Keratinocyte (primary cell): Measurements from ENCODE around the gene RFESD. TPM values are rescaled to one million over a fixed set of nuclear protein-coding genes. Genes with fewer than 3 reads are reported as not detected.

ENCODE experiments used
- DNase-seq: peaks from one replicate; pipeline ENCODE4 v3.0.0-alpha.2; 2011; ENCODE audit warnings: low read depth, missing footprints, low spot score
- FAIRE-seq: peaks from 2 replicates; lab custom pipeline; 2011; peaks lifted over from hg19 to GRCh38; lab: Jason Lieb, UNC
- H2AFZ ChIP-seq: 2 replicates; pipeline ENCODE4 v1.6.0; 2012; ENCODE audit warnings: low read length, control low read depth, inconsistent platforms; ENCODE audit not compliant: control insufficient read depth
- H3K27ac ChIP-seq: 2 replicates; pipeline ENCODE4 v1.5.1; 2011; ENCODE audit warnings: low read length; ENCODE audit not compliant: control insufficient read depth, insufficient read depth
- H3K27me3 ChIP-seq: 3 replicates; pipeline ENCODE4 v1.6.0; 2011; ENCODE audit warnings: low read length; ENCODE audit not compliant: control insufficient read depth, insufficient read depth; ENCODE audit errors: extremely low read depth
- H3K36me3 ChIP-seq, 2 experiments: 2 replicates in 1 of 2; 3 replicates in 1 of 2; pipeline ENCODE4 v1.5.1; 2011; ENCODE audit warnings: low read length in 2 of 2, mild to moderate bottlenecking in 1 of 2; ENCODE audit not compliant: control insufficient read depth in 2 of 2, insufficient read depth in 2 of 2; ENCODE audit errors: extremely low read depth in 1 of 2
- H3K4me1 ChIP-seq: 3 replicates; pipeline ENCODE4 v1.5.1; 2011; ENCODE audit warnings: low read length; ENCODE audit not compliant: control insufficient read depth, insufficient read depth; ENCODE audit errors: extremely low read depth
- H3K4me2 ChIP-seq: 3 replicates; pipeline ENCODE4 v1.6.0; 2011; ENCODE audit warnings: low read depth, low read length; ENCODE audit not compliant: control insufficient read depth, insufficient read depth; ENCODE audit errors: extremely low read depth
- H3K4me3 ChIP-seq, 3 experiments: fragments of 200-600 bp in 1 of 3; sonication (generic) in 1 of 3; 2 replicates in 2 of 3; 3 replicates in 1 of 3; pipeline ENCODE4 v1.5.1; 2011 to 2016; ENCODE audit warnings: low read length in 3 of 3, mild to moderate bottlenecking in 3 of 3, control low read depth in 2 of 3, inconsistent platforms in 1 of 3, low read depth in 1 of 3, mixed read lengths in 1 of 3, mixed run types in 1 of 3, moderate library complexity in 1 of 3; ENCODE audit not compliant: control insufficient read depth in 2 of 3, insufficient read depth in 2 of 3; ENCODE audit errors: extremely low read depth in 1 of 3
- H3K79me2 ChIP-seq: 2 replicates; pipeline ENCODE4 v1.6.0; 2012; ENCODE audit warnings: low read length; ENCODE audit not compliant: control insufficient read depth, insufficient read depth
- H3K9ac ChIP-seq: 3 replicates; pipeline ENCODE4 v1.6.0; 2011; ENCODE audit warnings: low read length; ENCODE audit not compliant: control insufficient read depth, insufficient read depth; ENCODE audit errors: extremely low read depth
- H3K9me1 ChIP-seq: 3 replicates; pipeline ENCODE4 v1.6.0; 2011; ENCODE audit warnings: low read length; ENCODE audit not compliant: control insufficient read depth, insufficient read depth; ENCODE audit errors: extremely low read depth
- H3K9me3 ChIP-seq: 2 replicates; pipeline ENCODE4 v1.5.1; 2012; ENCODE audit warnings: low read depth, low read length; ENCODE audit not compliant: control insufficient read depth
- H4K20me1 ChIP-seq: 3 replicates; pipeline ENCODE4 v1.6.0; 2011; ENCODE audit warnings: low read length; ENCODE audit not compliant: control insufficient read depth, insufficient read depth; ENCODE audit errors: extremely low read depth
- EZH2 ChIP-seq: IDR thresholded peaks from one replicate; pipeline ENCODE4 v1.6.1; 2012; ENCODE audit warnings: inconsistent platforms, mild to moderate bottlenecking, low read length, moderate library complexity
- dilution Hi-C: fragments of 300-500 bp; cut with MboI; formaldehyde crosslinking; loops from one replicate; pipeline ENCODE4 v1.7.0; 2020; ENCODE audit warnings: low sequenced_read_pairs; ENCODE audit not compliant: extremely low pct_ligation_motif_present
- polyA plus RNA-seq, 5 experiments: library from polyadenylated mRNA; depleted of rRNA in 3 of 5; stranded (reverse) in 3 of 5; stranded (forward) in 1 of 5; unstranded in 1 of 5; fragments of >200 nt; gene quantifications; 1 replicate in 1 of 5; 2 replicates in 3 of 5; 3 replicates in 1 of 5; pipeline versions ENCODE4 v1.2.1 to v1.2.3, GENCODE V29; 2011 to 2012; ENCODE audit warnings: missing spikeins in 2 of 5, low read depth in 1 of 5, low replicate concordance in 1 of 5
- TF ChIP-seq, protein P1 (sequence below), 3 experiments: IDR thresholded peaks in 1 of 3; conservative IDR thresholded peaks in 1 of 3; optimal IDR thresholded peaks in 1 of 3; 2 replicates in 2 of 3; 3 replicates in 1 of 3; pipeline versions ENCODE3 to v1.5.1; 2011; ENCODE audit warnings: low read length in 3 of 3, mild to moderate bottlenecking in 3 of 3, moderate library complexity in 2 of 3, control low read depth in 1 of 3, inconsistent platforms in 1 of 3; ENCODE audit not compliant: insufficient read depth in 2 of 3; ENCODE audit errors: extremely low read depth in 1 of 3

The RFESD gene
- polyA plus RNA-seq, 1 donor (not counting 4 experiments of a cell fraction or from before 2014, with no cell fraction given): 3.5 TPM

DNA sequence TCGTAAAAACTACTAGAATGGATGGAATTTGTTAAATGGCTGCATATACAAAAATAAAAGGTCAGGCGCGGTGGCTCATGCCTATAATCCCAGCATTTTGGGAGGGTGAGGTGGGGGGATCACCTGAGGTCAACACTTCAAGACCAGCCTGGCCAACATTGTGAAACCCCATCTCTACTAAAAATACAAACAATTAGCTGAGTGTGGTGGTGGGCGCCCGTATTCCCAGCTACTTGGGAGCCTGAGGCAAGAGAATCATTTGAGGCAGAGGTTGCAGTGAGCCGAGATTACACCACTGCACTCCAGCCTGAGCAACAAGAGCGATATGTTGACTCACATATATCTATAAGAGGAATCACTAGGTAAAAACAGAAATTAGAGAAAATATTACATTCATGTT lies 36.0 kb upstream of the RFESD start:
- Histone ChIP-seq H3K9me3 (no peaks in the 10 kb centered on the region), H3K9ac (no peak overlapping the region), H4K20me1 (no peaks in the 10 kb centered on the region), H3K27ac (no peak overlapping the region), H2AFZ (no peak overlapping the region), H3K9me1 (no peaks in the 10 kb centered on the region), H3K4me2 (no peak overlapping the region), H3K36me3 (no peaks in the 10 kb centered on the region), H3K27me3 (no peaks in the 10 kb centered on the region), H3K4me3 (no peak overlapping the region), H3K4me1 (no peaks in the 10 kb centered on the region), H3K79me2 (no peaks in the 10 kb centered on the region)
- dilution Hi-C loops: no loop called here
- TF ChIP-seq, protein P1, sequence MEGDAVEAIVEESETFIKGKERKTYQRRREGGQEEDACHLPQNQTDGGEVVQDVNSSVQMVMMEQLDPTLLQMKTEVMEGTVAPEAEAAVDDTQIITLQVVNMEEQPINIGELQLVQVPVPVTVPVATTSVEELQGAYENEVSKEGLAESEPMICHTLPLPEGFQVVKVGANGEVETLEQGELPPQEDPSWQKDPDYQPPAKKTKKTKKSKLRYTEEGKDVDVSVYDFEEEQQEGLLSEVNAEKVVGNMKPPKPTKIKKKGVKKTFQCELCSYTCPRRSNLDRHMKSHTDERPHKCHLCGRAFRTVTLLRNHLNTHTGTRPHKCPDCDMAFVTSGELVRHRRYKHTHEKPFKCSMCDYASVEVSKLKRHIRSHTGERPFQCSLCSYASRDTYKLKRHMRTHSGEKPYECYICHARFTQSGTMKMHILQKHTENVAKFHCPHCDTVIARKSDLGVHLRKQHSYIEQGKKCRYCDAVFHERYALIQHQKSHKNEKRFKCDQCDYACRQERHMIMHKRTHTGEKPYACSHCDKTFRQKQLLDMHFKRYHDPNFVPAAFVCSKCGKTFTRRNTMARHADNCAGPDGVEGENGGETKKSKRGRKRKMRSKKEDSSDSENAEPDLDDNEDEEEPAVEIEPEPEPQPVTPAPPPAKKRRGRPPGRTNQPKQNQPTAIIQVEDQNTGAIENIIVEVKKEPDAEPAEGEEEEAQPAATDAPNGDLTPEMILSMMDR (optimal IDR thresholded peaks at IDR 0.05 in 1 of 3, IDR thresholded peaks at IDR 0.05 in 1 of 3, conservative IDR thresholded peaks at IDR 0.05 in 1 of 3; ENCODE audit: extremely low read depth in 1 of 3, insufficient read depth in 2 of 3, low read length in 3 of 3): no peak
- no peak for TF ChIP-seq EZH2
- DNase-seq (no peak), FAIRE-seq (no peak)

DNA sequence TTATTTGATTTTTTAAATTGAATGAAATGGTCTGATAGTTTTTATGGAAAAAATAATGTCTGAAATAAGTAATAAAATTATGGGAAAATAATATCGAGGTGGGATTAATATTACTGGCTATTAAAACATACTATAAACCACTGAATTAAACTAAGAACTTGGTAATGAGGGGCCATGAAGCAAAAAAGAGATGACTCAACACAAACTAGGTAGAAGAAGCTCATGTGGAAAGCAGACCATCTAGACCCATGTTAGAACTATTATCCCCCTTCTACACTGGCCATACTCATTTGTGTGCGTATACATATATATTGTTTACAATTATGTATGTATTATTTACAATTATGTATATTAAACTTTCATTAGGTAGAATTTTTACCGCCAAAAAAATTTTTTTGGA lies 35.2 kb upstream of the RFESD start:
- TF ChIP-seq EZH2: no peak
- TF ChIP-seq, protein P1 (optimal IDR thresholded peaks at IDR 0.05 in 1 of 3, IDR thresholded peaks at IDR 0.05 in 1 of 3, conservative IDR thresholded peaks at IDR 0.05 in 1 of 3; ENCODE audit: extremely low read depth in 1 of 3, insufficient read depth in 2 of 3, low read length in 3 of 3): no peak
- Histone ChIP-seq H3K27ac (no peak overlapping the region), H3K36me3 (no peaks in the 10 kb centered on the region), H3K9ac (no peak overlapping the region), H3K9me1 (no peaks in the 10 kb centered on the region), H2AFZ (no peak overlapping the region), H3K4me1 (peaks cover 1% of the 10 kb centered on the region), H3K4me3 (no peak overlapping the region), H3K27me3 (no peaks in the 10 kb centered on the region), H3K79me2 (no peaks in the 10 kb centered on the region), H3K9me3 (no peaks in the 10 kb centered on the region), H4K20me1 (no peaks in the 10 kb centered on the region), H3K4me2 (no peak overlapping the region)
- dilution Hi-C loops: no loop called here
- FAIRE-seq (no peak), DNase-seq (no peak)
